GM23248 (cell line): ENCODE measurements around the gene CDA. TPM values are rescaled to one million over a fixed set of nuclear protein-coding genes. Genes with fewer than 3 reads are reported as not detected.

Experiments used
- DNase-seq: peaks from one replicate; pipeline ENCODE4 v3.0.0-alpha.2; 2015
- H2AFZ ChIP-seq: fragments of 200-600 bp; sonication (generic); 2 replicates; pipeline ENCODE4 v1.6.1; 2016; ENCODE audit warnings: antibody characterized with exemption
- H3F3A ChIP-seq: fragments of 200-600 bp; sonication (generic); 2 replicates; pipeline ENCODE4 v1.6.1; 2016; ENCODE audit warnings: mild to moderate bottlenecking, antibody characterized with exemption, mixed run types; ENCODE audit not compliant: insufficient read depth
- H3K27ac ChIP-seq: fragments of 200-600 bp; sonication (generic); 2 replicates; pipeline ENCODE4 v1.5.1; 2016; ENCODE audit warnings: mild to moderate bottlenecking
- H3K27me3 ChIP-seq: fragments of 200-600 bp; sonication (generic); replicated peaks from 2 replicates; pipeline ENCODE4 v1.6.1; 2016; ENCODE audit warnings: mild to moderate bottlenecking; ENCODE audit not compliant: insufficient read depth
- H3K36me3 ChIP-seq: fragments of 200-600 bp; sonication (generic); 2 replicates; pipeline ENCODE4 v1.6.1; 2016; ENCODE audit warnings: low read depth, mild to moderate bottlenecking
- H3K4me1 ChIP-seq: fragments of 200-600 bp; sonication (generic); 2 replicates; pipeline ENCODE4 v1.6.1; 2016; ENCODE audit warnings: mild to moderate bottlenecking; ENCODE audit not compliant: insufficient read depth
- H3K4me2 ChIP-seq: fragments of 200-600 bp; sonication (generic); one replicate; pipeline ENCODE4 v1.6.1; 2016; ENCODE audit warnings: mild to moderate bottlenecking; ENCODE audit not compliant: unreplicated experiment
- H3K4me3 ChIP-seq: fragments of 200-600 bp; sonication (generic); 2 replicates; pipeline ENCODE4 v1.5.1; 2016; ENCODE audit warnings: mild to moderate bottlenecking
- H3K79me2 ChIP-seq: fragments of 200-600 bp; sonication (generic); 2 replicates; pipeline ENCODE4 v1.6.1; 2016; ENCODE audit warnings: mild to moderate bottlenecking; ENCODE audit not compliant: insufficient read depth
- H3K9ac ChIP-seq: fragments of 200-600 bp; sonication (generic); 2 replicates; pipeline ENCODE4 v1.6.1; 2016; ENCODE audit warnings: mild to moderate bottlenecking
- H3K9me2 ChIP-seq: fragments of 200-600 bp; sonication (generic); 2 replicates; pipeline ENCODE4 v1.6.1; 2016; ENCODE audit warnings: mixed run types, mild to moderate bottlenecking, moderate library complexity; ENCODE audit not compliant: insufficient read depth
- H3K9me3 ChIP-seq: fragments of 200-600 bp; sonication (generic); one replicate; pipeline ENCODE4 v1.6.1; 2017; ENCODE audit warnings: low read depth
- H4K20me1 ChIP-seq: fragments of 200-600 bp; sonication (generic); 2 replicates; pipeline ENCODE4 v1.6.0; 2016; ENCODE audit not compliant: insufficient read depth
- EZH2 ChIP-seq: fragments of 200-600 bp; sonication (generic); IDR thresholded peaks from 2 replicates; pipeline ENCODE4 v1.6.1; 2018; ENCODE audit warnings: antibody characterized with exemption, mild to moderate bottlenecking; ENCODE audit not compliant: insufficient read depth, poor library complexity, severe bottlenecking
- EZH2phosphoT487 ChIP-seq: fragments of 200-600 bp; sonication (generic); IDR thresholded peaks from 2 replicates; pipeline ENCODE4 v1.6.1; 2018; ENCODE audit warnings: antibody characterized with exemption, moderate library complexity, mild to moderate bottlenecking, low read depth; ENCODE audit not compliant: insufficient read depth
- WGBS, 2 experiments: methylation state at CpG; one replicate each; pipeline ENCODE4 v1.1.6; 2015 to 2017; ENCODE audit warnings: low lambda C conversion rate in 2 of 2, low coverage in 1 of 2; ENCODE audit errors: missing lambda C conversion rate in 2 of 2; 5-methylcytosine and 5-hydroxymethylcytosine counted together
- in situ Hi-C: fragments of 300-500 bp; cut with MboI; formaldehyde crosslinking; loops from 2 replicates; pipeline ENCODE4 v1.15.0; 2020
- polyA plus RNA-seq: library from polyadenylated mRNA; unstranded; fragments of >200 nt; fragmentation: Nextera tagmentation; extraction: Ambion mirVana; gene quantifications from 2 replicates; pipeline ENCODE4 v1.2.1, GENCODE V29; 2016
- total RNA-seq: library from RNA; depleted of rRNA; stranded (reverse); fragments of >200 nt; shearing (Covaris generic); gene quantifications from 2 replicates; pipeline ENCODE4 v1.2.3, GENCODE V29; 2014

CDA gene
- total and polyA plus RNA-seq, 2 experiments from 2014 or later: 3.0 to 9.6 TPM

DNA sequence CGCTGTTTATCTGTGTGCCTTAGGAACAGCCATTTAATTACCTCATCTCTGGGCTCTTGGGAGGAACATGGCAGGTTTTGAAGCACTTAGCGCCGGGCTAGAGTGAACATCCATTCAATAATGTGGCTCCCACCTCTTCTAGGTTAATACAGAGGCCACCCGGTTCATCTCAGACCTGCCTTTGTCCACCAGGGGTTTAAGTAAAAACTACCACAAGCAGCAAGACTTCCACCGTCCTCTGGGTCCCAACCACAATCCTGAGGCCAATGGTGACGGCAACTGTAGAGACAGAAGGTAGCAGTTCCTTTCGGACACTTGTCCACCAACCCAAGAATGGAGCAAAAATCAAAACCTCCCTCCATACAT lies 73.2 kb downstream of the CDA start:
- Histone ChIP-seq H3K27me3 (no peaks in the 10 kb centered on the region), H3F3A (no peaks in the 10 kb centered on the region), H3K79me2 (peaks cover 42% of the 10 kb centered on the region), H3K4me1 (peaks cover 10% of the 10 kb centered on the region), H2AFZ (peak overlapping the region; percentile 85), H3K9me3 (no peaks in the 10 kb centered on the region), H3K4me2 (peak overlapping the region; percentile 81), H3K9ac (peak overlapping the region; percentile 86), H3K36me3 (no peaks in the 10 kb centered on the region), H3K9me2 (no peaks in the 10 kb centered on the region), H3K4me3 (peak overlapping the region; percentile 79), H4K20me1 (no peaks in the 10 kb centered on the region), H3K27ac (0 out of 2 replicates have a peak overlapping the region, but pooled peaks have one; percentile 12)
- no peak for TF ChIP-seq EZH2
- TF ChIP-seq EZH2phosphoT487: no peak
- DNase-seq: no peak
- 54 to 55% methylated on average over 7 of the region's 7 CpGs for WGBS, 2 experiments
- in situ Hi-C loops: no loop called here

- H4K20me1 ChIP-seq: no peaks in the 10 kb centered on the region
- in situ Hi-C loops: no loop called here
- 96 to 100% methylated on average over 1 of the region's 1 CpG for WGBS, 2 experiments
- no peaks in the 10 kb centered on the region for H3K36me3 ChIP-seq
- no peak overlapping the region for H2AFZ ChIP-seq
- H3K4me2 ChIP-seq: no peak overlapping the region
- TF ChIP-seq EZH2 (no peak), EZH2phosphoT487 (no peak)
- no peak overlapping the region for H3K4me3 ChIP-seq
- H3K27me3 ChIP-seq: no peaks in the 10 kb centered on the region
- H3K9me2 ChIP-seq: no peaks in the 10 kb centered on the region
- H3K9me3 ChIP-seq: no peaks in the 10 kb centered on the region
- no peak overlapping the region for H3K9ac ChIP-seq
- H3K79me2 ChIP-seq: peaks cover 29% of the 10 kb centered on the region
- peaks cover 10% of the 10 kb centered on the region for H3K4me1 ChIP-seq
- no peaks in the 10 kb centered on the region for H3F3A ChIP-seq
- no peak for DNase-seq
- H3K27ac ChIP-seq: no peak overlapping the region
These were observed 74.5 kb downstream of the CDA start for GRCh38 chr1:20663365-20663764.

- Histone ChIP-seq H3K79me2 (peaks cover 21% of the 10 kb centered on the region), H3K4me2 (no peak overlapping the region), H3K4me3 (no peak overlapping the region), H3K27me3 (no peaks in the 10 kb centered on the region), H4K20me1 (no peaks in the 10 kb centered on the region), H3K9me2 (no peaks in the 10 kb centered on the region), H3K27ac (no peak overlapping the region), H3K4me1 (peaks cover 10% of the 10 kb centered on the region), H3F3A (no peaks in the 10 kb centered on the region), H3K9me3 (no peaks in the 10 kb centered on the region), H3K9ac (no peak overlapping the region), H2AFZ (no peak overlapping the region), H3K36me3 (no peaks in the 10 kb centered on the region)
- TF ChIP-seq EZH2 (no peak), EZH2phosphoT487 (no peak)
- DNase-seq: no peak
- in situ Hi-C loops: no loop called here
- 71 to 75% methylated on average over 12 of the region's 12 CpGs for WGBS, 2 experiments
These were observed 75.2 kb downstream of the CDA start for GRCh38 chr1:20663969-20664715.

DNA sequence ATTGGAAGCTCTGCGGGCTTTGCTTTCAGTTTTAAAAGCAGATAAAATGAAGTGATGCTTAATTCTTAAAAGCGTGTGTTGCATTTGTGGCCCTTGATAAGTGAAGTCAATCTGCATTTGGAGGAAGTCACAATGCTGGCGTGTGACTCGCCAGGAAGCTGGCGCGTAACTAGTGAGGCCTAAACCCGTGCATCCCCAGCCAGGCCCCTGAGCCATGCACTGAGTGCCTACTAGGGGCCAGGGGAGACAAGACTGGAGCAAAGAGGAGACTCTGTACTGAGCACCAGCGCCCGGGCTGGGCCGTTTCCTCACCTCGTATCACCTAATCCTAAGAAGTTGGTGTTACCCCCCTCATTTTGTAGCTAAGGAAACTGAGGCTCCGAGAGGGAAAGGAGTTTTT lies 76.8 kb downstream of the CDA start:
- Histone ChIP-seq H3K27me3 (no peaks in the 10 kb centered on the region), H3K4me3 (no peak overlapping the region), H3K9ac (no peak overlapping the region), H4K20me1 (no peaks in the 10 kb centered on the region), H3K9me3 (no peaks in the 10 kb centered on the region), H3K36me3 (no peaks in the 10 kb centered on the region), H3K79me2 (peaks cover 6% of the 10 kb centered on the region), H3K4me2 (no peak overlapping the region), H3F3A (no peaks in the 10 kb centered on the region), H3K27ac (no peak overlapping the region), H3K4me1 (no peaks in the 10 kb centered on the region), H2AFZ (no peak overlapping the region), H3K9me2 (no peaks in the 10 kb centered on the region)
- DNase-seq: no peak
- TF ChIP-seq EZH2phosphoT487 (no peak), EZH2 (no peak)
- in situ Hi-C loops: no loop called here
- WGBS, 2 experiments: 87 to 88% methylated on average over 12 of the region's 12 CpGs

- Histone ChIP-seq H3K9me2 (no peaks in the 10 kb centered on the region), H3K4me3 (no peak overlapping the region), H2AFZ (no peak overlapping the region), H3K9me3 (no peaks in the 10 kb centered on the region), H3F3A (no peaks in the 10 kb centered on the region), H3K79me2 (peaks cover 1% of the 10 kb centered on the region), H3K4me1 (no peaks in the 10 kb centered on the region), H3K9ac (no peak overlapping the region), H3K27me3 (no peaks in the 10 kb centered on the region), H3K27ac (no peak overlapping the region), H3K4me2 (no peak overlapping the region), H3K36me3 (no peaks in the 10 kb centered on the region), H4K20me1 (no peaks in the 10 kb centered on the region)
- WGBS, 2 experiments: 67 to 73% methylated on average over 14 to 15 of the region's 16 CpGs
- TF ChIP-seq EZH2phosphoT487 (no peak), EZH2 (no peak)
- no peak for DNase-seq
- in situ Hi-C loops: no loop called here
These were observed 77.2 kb downstream of the CDA start for GRCh38 chr1:20666146-20666545.
